T1000 (cell line): ENCODE results near the gene CD180.
"Not testable (repeated sequence)": the region's sequence is repeated elsewhere in the genome, so short reads cannot be mapped to it uniquely, and the experiment has no call there.

Experiments
- DNase-seq: peaks from one replicate; lab custom pipeline; 2025; ENCODE audit warnings: mixed read lengths; lab: John Stamatoyannopoulos, UW

CD180 gene

DNA sequence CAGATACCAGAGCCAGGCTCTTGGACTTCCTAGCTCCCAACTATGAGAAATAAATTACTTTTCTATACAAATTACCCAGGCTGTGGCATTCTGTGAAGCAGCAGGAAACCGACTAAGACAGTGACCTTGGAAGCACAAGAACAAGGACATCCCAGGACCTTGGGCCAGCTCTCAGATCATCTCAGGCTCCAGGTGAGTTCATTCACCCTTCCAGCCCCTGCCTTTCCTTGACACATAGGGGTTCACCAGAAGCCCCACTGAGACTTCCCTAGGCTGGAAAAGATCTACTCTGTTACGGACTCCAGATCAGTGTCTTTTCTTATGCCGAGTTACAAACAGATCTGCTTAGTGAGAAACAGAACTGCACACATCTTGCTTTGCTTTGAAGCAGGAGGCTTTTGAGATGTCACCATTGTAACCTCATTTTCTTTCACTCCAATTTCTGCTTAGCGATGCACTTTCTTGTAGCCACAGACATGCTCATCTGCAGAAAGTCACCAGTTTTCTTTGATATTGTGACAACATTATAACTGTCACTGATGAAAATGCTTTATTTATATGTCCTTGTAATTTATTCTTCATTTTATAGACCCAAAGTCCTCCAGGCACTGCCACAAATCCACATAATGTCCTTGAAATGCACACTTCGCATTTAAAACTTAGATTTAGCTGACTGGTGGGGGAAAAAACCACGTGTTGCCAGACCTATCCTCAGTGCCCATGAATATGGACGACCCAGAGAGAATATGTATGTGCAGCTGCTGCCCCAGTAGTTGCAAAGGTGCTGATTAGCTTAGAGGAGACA, 8.1 kb downstream of the CD180 start:
- DNase-seq = no peak

DNA sequence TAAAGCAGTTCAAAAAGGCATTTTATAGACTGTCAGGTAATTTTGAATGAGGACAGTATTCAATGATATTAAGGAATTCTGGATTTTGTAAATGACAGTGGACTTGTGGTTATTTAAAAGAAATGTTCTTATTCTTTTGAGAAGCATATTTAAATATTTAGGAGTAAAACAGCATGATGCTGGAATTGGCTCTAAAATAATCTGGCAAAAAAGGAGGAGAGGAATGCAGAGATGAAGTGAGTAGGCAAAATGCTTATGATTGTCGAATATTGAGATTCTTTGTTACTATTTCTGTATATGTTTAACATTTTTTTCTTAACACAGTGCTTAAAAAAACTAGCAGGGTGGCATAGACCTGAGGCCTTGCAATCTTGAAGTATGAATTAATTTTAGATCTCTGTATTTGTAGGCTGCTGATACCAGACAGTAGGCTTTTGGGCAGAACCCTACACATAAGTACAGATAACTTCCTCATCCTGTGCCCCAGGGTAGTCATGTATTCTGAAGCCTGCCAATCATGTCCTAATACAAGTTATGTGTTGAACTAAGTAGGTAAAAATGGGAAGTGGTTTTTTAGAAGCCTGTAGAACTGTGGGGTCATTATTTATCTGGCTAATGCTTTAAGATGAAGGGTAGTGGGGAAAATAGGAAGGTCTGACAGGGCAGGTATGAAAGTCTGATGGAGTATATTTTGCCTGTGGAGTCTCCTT, 9.4 kb downstream of the CD180 start:
- DNase-seq = no peak

DNA sequence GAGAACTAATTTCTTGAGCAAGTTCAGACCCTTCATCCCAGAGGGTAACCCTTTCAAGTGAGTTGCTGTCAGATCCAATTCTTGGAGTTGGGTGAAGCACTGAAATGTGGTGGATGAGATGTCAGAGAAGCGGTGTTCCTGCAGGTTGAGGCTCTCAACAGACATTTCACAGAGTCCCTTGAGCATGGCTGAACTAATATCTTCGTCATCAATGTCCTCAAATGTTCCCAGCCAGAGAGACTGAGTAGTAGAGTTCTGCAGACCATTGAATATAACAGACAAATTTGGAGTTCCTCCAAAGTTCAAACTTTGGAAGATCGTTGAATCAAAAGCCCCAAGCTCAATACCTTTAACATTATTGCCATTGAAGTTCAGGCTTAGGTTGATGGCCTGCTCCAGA, 12.7 kb downstream of the CD180 start:
- no peak for DNase-seq

DNA sequence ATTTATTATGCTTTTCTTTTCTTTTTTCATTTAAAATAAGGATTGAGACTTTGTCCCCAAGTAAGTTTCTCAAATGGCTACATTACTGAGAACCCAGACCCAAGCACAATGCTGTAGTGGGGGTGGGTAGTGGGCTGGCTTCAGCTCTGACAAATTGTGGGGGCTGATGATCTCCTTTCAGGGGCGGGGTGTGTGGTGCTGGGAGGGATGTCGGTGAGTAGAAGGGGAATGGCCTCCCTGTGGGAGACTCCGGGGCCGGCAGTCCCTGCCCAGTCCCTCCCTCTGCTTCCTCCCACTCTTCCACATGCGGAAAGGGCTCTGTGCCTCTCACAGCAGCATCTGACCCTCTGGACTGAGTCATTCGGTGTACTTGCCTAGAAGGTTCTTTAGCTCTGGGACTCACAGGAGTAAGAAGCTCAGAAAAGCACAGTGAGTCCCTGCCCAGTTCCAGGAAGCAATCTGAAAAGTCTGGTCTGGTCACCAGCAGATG, 14.3 kb downstream of the CD180 start:
- DNase-seq = peak; percentile 13

DNA sequence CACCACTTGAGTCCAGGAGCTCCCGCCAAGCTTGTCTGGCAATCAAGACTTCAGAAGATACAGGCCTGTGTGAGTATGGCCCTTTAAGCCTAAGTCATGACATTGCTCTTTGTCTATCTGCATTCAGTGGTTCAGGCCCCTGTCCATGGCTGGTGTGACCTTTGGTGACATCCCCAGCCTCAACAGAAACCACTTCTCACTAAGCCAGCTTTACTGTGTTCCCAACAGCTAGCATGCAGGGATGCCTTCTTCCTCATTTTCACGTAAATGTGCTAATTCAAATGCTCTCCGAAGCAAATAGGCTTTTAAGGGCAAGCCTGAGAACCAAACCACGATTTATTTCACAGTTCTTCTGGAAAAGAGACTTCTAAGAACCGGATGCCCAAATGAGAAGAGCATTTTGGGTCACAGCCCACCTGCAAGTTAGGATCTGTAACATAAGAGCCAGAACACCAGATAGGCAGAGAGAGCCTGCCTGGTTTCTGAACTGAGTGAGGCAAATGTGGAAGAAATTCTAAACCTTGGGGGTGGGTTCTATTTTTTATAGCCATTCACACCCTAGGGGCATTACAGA, 14.9 kb downstream of the CD180 start:
- no peak for DNase-seq

DNA sequence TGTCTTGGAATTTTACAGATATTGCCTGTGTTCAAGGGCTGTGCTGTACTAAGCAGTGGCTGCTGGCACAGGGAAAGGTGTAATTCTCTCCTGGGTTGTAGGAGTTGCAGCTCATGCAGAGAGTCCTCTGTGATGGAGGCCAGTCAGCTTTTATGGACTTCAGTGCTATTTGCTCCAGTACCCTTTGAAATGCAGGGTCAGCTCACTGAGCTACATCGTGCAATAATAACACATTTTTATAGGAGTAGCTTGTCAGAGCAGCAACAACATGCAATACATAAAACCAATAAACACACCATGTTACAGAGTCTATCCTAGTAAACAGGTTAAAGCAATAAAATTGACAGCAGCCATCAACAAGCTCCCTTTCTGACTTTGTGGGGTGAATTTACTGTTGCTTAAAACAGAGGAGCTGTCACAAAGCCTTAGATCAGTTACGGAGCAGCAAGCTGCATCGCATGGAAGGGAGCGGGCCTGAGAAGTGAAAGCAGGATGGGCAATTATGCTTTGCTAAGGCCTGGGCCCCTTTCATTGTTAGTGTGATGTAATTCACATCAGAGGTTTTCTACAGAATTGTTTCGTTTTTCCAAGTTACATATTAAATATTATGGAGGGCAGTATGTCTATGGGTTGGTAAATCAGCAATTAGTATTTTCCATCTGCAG, 16.8 kb downstream of the CD180 start:
- DNase-seq = no peak

DNA sequence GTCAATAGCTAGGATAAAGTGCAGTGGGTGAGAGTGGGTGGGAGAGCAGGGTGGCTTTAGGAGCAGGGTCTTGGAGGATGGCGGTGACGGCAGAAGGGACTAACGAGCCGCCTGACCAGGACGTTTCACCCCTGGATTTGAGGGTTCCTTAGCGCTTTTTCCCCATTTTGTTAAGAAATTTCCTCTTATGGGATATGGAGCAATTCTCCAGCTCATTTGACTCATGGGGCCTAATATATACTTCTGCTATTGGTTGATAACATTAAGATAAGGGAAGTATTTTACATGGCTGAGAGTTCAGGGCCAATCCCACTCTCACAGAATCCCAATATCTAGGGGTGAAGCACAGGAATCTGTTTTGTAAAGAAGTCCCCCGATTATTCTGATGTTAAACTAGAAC, 17.6 kb downstream of the CD180 start:
- no peak for DNase-seq

DNA sequence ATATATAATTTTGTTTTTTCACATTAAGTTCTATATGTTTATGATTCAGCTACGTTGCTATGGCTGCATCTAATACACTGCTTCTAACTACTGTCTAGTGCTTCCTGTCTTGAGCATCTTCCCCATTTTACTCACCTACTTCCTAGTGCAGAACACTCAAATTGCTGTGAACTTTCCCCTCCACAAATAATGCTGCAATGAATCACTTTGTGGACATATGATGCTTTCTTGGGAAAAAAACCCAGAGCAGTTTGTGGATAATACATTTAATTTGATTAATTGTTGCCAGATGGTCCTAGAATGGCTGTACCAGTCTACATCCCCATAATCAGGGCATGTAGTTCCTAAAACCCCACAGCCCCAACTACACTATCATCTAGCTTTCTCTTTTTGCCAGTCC, 18.5 kb downstream of the CD180 start:
- no peak for DNase-seq

DNA sequence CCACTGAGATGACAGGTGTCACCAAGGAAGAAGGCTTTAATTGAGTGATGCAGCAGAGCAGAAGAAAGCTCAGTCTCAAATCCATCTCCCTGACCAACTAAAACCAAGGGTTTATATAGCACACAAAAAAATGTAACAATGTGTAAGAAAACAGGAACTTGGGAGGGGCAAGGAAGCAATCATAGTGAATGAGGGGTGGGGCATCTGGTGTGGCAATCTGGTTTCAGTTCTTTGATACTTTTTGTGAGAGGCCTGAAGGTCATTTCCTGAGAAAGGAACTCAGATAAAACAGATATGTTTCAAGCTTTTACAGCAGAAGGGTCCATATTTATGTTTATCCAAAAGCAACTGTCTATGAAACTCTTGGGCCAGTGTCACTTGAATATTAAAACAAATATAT, 19.7 kb downstream of the CD180 start:
- DNase-seq = no peak

DNA sequence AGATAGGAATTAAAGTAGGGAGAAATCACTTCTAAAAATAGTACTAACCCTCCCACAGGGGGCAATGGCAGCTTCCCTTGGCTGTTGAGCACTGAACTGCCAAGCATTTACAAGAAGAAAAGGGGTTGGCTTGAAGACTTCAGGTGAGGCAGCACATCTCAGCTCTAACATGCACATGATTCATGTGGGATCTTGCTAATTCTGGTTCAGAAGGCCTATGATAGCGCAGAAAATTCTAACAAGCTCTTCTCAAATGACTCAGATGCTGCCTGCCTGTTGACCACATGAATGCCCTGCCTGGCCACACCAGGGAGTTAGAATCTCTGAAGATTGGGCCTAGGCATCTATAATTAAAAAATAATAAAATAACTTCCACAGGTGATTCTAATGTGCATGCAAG, 22.6 kb downstream of the CD180 start:
- no peak for DNase-seq

DNA sequence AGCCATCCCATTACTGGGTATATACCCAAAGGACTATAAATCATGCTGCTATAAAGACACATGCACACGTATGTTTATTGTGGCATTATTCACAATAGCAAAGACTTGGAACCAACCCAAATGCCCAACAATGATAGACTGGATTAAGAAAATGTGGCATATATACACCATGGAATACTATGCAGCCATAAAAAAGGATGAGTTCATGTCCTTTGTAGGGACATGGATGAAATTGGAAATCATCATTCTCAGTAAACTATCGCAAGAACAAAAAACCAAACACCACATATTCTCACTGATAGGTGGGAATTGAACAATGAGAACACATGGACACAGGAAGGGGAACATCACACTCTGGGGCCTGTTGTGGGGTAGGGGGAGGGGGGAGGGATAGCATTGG, 23.2 kb downstream of the CD180 start:
- DNase-seq = not testable (repeated sequence)

DNA sequence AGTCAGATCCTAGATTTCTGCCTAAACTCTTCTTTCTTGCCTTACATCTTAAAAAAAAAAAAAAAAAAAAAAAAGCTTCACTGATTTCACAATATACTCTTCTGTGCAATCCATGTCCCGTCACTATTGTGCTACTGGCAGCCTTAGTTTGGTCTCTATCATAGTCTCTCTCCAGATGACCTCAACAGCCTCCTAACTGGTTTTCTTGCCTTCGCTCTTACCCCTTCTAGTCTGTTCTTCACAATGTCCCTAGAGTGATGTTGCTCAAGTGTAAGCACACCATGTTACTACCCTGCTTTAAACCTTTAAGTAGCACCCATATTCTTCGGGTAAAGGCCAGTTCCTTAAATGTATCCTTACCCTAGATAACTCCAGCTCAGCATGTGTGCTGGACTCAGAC, 25.8 kb downstream of the CD180 start:
- no peak for DNase-seq

DNA sequence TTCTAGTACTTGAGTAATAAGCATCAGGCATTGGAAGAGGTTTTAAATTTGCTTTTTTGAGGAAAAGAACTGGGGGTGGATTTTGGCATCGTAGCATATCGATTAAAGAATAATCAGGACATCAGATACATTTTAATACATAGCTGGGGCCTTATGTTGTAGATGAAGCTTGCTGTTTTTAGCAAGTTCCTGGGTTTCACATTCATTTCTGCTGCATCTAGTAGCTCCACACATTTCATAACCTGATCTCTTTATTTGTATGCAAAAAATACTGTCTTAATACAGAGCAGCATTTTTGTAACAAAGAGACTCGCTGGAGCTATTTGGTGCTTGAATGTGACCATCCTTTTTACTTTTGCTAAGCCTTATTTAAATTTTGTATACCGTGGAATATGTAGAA, 28.5 kb downstream of the CD180 start:
- no peak for DNase-seq

DNA sequence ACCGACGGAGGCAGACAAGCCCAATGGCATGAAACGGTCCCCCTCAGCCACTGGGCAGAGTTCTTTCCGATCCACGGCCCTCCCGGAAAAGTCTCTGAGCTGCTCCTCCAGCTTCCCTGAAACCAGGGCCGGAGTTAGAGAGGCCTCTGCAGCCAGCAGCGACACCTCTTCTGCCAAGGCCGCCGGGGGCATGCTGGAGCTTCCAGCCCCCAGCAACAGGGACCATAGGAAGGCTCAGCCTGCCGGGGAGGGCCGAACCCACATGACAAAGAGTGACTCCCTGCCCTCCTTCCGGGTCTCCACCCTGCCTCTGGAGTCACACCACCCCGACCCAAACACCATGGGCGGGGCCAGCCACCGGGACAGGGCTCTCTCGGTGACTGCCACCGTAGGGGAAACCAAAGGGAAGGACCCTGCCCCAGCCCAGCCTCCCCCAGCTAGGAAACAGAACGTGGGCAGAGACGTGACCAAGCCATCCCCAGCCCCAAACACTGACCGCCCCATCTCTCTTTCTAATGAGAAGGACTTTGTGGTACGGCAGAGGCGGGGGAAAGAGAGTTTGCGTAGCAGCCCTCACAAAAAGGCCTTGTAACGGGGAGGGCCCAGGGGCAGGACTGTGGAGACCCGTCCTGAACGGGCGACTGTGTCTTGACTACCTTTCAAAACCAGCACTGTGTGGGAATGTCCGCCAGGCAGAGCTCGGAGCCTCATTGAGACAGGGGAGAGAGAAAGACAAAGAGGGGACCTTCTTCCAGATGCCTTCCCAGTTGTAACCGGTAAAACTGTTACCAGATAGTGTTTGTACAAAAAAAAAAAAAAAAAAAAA, 29.9 kb downstream of the CD180 start:
- no peak for DNase-seq

DNA sequence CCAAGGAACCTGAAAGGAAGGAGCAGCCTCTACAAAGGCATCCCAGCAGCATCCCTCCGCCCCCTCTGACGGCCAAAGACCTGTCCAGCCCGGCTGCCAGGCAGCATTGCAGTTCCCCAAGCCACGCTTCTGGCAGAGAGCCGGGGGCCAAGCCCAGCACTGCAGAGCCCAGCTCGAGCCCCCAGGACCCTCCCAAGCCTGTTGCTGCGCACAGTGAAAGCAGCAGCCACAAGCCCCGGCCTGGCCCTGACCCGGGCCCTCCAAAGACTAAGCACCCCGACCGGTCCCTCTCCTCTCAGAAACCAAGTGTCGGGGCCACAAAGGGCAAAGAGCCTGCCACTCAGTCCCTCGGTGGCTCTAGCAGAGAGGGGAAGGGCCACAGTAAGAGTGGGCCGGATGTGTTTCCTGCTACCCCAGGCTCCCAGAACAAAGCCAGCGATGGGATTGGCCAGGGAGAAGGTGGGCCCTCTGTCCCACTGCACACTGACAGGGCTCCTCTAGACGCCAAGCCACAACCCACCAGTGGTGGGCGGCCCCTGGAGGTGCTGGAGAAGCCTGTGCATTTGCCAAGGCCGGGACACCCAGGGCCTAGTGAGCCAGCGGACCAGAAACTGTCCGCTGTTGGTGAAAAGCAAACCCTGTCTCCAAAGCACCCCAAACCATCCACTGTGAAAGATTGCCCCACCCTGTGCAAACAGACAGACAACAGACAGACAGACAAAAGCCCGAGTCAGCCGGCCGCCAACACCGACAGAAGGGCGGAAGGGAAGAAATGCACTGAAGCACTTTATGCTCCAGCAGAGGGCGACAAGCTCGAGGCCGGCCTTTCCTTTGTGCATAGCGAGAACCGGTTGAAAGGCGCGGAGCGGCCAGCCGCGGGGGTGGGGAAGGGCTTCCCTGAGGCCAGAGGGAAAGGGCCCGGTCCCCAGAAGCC, 30.8 kb downstream of the CD180 start:
- no peak for DNase-seq

DNA sequence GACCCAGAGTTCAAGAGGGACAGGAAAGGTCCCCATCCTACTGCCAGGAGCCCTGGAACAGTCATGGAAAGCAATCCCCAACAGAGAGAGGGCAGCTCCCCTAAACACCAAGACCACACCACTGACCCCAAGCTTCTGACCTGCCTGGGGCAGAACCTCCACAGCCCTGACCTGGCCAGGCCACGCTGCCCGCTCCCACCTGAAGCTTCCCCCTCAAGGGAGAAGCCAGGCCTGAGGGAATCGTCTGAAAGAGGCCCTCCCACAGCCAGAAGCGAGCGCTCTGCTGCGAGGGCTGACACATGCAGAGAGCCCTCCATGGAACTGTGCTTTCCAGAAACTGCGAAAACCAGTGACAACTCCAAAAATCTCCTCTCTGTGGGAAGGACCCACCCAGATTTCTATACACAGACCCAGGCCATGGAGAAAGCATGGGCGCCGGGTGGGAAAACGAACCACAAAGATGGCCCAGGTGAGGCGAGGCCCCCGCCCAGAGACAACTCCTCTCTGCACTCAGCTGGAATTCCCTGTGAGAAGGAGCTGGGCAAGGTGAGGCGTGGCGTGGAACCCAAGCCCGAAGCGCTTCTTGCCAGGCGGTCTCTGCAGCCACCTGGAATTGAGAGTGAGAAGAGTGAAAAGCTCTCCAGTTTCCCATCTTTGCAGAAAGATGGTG, 31.6 kb downstream of the CD180 start:
- DNase-seq = no peak

DNA sequence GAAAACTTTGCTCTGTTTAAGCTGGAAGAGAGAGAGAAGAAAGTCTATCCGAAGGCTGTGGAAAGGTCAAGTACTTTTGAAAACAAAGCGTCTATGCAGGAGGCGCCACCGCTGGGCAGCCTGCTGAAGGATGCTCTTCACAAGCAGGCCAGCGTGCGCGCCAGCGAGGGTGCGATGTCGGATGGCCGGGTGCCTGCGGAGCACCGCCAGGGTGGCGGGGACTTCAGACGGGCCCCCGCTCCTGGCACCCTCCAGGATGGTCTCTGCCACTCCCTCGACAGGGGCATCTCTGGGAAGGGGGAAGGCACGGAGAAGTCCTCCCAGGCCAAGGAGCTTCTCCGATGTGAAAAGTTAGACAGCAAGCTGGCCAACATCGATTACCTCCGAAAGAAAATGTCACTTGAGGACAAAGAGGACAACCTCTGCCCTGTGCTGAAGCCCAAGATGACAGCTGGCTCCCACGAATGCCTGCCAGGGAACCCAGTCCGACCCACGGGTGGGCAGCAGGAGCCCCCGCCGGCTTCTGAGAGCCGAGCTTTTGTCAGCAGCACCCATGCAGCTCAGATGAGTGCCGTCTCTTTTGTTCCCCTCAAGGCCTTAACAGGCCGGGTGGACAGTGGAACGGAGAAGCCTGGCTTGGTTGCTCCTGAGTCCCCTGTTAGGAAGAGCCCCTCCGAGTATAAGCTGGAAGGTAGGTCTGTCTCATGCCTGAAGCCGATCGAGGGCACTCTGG, 32.6 kb downstream of the CD180 start:
- no peak for DNase-seq

DNA sequence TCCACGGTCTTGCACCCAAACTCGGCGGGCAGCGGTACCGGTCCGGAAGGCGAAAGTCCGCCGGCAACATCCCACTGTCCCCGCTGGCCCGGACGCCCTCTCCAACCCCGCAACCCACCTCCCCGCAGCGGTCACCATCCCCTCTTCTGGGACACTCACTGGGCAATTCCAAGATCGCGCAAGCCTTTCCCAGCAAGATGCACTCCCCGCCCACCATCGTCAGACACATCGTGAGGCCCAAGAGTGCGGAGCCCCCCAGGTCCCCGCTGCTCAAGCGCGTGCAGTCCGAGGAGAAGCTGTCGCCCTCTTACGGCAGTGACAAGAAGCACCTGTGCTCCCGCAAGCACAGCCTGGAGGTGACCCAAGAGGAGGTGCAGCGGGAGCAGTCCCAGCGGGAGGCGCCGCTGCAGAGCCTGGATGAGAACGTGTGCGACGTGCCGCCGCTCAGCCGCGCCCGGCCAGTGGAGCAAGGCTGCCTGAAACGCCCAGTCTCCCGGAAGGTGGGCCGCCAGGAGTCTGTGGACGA, 33.3 kb downstream of the CD180 start:
- no peak for DNase-seq

DNA sequence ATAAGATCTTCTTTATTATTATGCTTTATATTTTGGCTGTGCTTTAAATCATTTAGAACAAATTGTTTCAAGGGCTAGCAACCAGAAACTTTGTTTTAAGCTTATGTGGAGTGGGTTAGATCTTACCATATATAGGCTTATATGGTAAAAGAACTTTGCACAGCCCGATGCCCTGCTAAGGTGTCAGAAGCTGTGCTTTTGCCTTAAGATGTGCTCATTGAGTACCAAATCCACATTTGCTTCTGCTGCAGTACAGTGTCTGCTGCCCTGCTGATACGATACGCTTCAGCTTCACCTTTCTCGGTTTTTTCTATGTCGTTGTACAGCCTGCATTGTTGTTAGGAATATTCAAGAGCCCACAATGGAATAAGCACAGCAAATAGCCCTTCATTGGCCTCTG, 34.8 kb downstream of the CD180 start:
- DNase-seq = no peak
